KOPT-K1 (cell line): ENCODE results near the gene DDRGK1.

Experiments
- H3K27ac ChIP-seq: fragments of 200-600 bp; sonication (generic); 2 replicates; pipeline ENCODE4 v1.5.1; 2016; ENCODE audit warnings: antibody characterized with exemption, mild to moderate bottlenecking, low read depth, low read length; ENCODE audit not compliant: poor library complexity, severe bottlenecking
- H3K36me3 ChIP-seq: fragments of 200-600 bp; sonication (generic); 2 replicates; pipeline ENCODE4 v1.5.1; 2017; ENCODE audit warnings: antibody characterized with exemption, mild to moderate bottlenecking, low read length, moderate library complexity; ENCODE audit not compliant: insufficient read depth
- H3K9me3 ChIP-seq: fragments of 200-600 bp; sonication (generic); 2 replicates; pipeline ENCODE4 v1.5.1; 2017; ENCODE audit warnings: antibody characterized with exemption, low read length, mild to moderate bottlenecking; ENCODE audit not compliant: insufficient read depth, poor library complexity, severe bottlenecking

The DDRGK1 gene

DNA sequence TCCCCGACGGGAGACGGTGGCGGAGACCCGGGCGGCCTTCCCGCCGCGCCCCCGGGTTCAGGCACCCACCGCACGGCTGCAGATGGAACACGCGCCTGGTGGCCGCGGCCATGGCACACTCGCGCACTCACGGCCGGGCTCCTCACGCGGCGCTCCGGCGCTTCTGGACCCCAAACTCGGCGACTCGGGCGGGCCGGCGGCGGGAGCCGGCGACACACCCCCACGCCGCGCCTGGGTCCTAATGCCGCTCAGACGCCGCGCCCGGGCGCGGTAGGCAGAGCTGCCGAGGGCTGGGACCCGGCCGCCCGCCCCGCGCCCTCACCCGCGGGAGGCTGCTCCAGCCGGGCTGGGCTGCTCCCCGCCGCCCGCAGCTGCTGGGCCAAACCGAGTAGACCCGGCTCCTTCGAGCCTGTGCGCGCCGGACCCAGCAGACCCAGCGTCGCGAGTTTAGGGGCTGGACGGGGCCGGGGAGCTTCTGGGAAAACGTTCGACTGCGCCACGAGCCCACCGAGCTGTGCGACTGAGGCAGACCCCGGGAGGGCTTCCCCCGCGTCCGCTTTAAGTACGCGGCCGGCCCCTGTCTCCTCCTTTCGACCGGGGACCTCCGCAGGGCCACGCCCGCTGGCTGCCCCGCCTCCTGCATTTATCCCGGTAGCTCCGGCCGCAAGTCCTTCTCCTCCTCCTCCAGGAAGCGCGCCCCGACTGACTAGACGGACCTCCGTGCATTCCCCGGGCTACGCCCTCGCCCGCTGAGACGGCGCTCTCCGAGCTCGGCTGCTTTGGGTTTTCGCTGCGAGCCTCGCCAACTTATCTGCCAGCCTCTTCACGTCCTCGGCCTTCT, 34.8 kb upstream of the DDRGK1 start, which contains the start of gene SLC4A11:
TSS of gene SLC4A11 (minus strand) at position 165 of the 841 bp plus-strand sequence. CDS start at position 112, 53 bp downstream.
- H3K36me3 ChIP-seq: no peaks in the 10 kb centered on the region
- no peaks in the 10 kb centered on the region for H3K9me3 ChIP-seq
- no peak within 1 kb of the TSS for H3K27ac ChIP-seq

GRCh38 chr20:3238616-3239025, 34.1 kb upstream of the DDRGK1 start:
- H3K27ac ChIP-seq: no peak overlapping the region
- H3K36me3 ChIP-seq: no peaks in the 10 kb centered on the region
- no peaks in the 10 kb centered on the region for H3K9me3 ChIP-seq

DNA sequence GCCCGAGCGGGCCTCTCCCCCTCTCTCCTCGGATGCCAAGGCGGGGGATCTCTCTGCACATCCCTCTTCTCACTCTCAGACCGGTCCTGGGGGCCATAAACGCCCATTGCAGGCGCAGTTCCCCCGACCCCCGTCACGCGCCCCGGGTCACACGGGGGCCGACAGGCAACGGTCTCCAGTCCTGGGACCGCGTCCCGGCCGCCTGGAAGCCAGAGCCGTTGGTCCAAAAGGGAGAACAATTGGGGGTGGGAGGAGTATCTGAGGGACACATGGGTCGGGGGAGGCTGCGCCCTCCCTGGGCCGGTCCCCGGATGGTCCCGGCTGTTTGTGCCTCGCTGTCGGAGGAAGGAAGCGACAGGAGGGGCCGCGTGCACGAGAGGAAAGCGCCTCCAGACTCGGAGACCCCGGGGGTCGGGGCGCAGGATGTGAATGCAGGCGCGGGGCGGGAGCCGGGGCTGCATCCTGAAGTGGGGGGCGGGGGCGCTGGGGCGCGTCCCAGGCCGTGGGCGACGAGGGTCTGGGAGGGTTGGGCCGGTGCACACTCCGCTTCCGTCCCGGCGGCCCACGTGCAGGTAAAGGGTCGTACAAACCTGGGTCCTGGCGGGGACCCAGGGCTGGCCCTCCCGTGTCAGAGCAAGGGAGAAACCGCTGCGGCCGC, 33.6 kb upstream of the DDRGK1 start:
- H3K27ac ChIP-seq: no peak overlapping the region

DNA sequence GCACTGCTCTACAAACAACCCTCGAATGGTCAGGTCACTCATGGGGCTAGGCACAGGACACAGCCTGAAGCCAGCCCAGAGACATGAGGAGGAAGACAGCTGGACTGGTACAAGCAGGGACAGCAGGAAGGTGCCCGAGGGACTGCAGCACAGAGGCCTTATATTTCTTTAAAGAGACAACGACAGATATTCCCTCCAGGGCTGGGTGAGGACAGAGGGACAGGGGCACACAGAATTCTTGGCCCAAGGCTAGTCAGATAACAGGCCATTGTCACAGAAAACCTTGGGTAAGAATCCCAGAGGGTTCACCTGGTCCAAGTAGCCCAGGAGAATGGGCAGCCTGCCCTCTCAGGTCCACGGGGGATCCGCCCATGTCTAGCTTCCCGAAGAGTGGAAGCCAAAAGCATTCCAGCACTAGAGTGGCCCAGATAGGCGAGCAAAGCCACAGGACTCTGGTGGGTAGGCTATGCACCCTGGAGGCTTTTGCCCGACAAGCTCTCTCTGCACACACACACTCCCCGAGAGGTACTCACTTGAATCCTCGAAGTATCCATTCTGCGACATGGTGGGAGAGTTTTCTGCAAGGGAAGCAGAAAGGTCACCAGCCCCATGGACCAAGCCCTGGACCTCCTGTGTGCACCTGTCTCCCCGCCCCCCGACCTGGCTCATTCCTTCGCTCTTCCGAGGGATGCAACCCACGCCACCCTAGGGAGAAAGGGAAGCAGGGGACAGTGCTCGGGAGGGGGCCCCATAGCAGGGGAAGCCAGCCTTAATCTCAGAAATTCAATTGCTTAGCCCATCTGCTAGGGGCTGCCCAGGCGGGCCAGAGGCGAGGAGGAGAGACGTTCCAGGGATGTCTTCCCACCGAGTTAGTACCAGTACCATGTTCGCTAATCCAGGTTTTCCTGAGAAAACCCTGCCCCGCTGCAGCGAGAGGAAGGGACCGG, 32.8 kb upstream of the DDRGK1 start:
- Histone ChIP-seq H3K27ac (no peak overlapping the region), H3K36me3 (no peaks in the 10 kb centered on the region), H3K9me3 (no peaks in the 10 kb centered on the region)

More for the DNA sequence above, 33.6 kb upstream of the DDRGK1 start:
- Histone ChIP-seq H3K9me3 (no peaks in the 10 kb centered on the region), H3K36me3 (no peaks in the 10 kb centered on the region)

- Histone ChIP-seq H3K27ac (no peak overlapping the region), H3K9me3 (no peaks in the 10 kb centered on the region), H3K36me3 (no peaks in the 10 kb centered on the region)
Observed at GRCh38 chr20:3235666-3236324, 31.3 kb upstream of the DDRGK1 start.

DNA sequence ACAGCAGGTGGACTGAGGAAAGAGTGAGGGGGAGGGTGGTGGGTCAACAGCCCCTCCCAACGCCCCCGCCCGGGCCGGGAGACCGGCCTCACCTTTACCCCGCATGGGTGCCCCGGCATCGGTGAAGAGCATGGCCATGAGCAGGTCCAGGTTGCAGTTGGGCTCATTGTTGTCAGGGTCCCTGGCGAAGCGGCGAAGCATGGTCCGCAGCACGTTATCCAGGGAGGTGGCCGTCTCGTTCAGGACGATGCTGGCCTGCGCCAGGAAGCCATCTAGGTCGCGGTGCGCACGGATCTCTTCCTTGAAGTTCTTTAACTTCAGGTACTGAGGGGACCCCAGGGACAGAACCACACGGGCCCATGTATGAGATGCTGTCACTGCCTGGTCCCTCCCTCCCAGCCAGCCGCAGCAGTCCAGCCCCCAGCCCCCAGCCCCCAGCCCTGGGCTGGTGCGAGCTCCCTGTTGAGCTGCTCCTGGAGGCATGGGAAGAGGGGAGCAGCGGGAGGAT, 29.6 kb upstream of the DDRGK1 start:
- H3K27ac ChIP-seq: no peak overlapping the region
- no peaks in the 10 kb centered on the region for H3K36me3 ChIP-seq
- H3K9me3 ChIP-seq: no peaks in the 10 kb centered on the region

- H3K27ac ChIP-seq: no peak overlapping the region
- no peaks in the 10 kb centered on the region for H3K9me3 ChIP-seq
- H3K36me3 ChIP-seq: no peaks in the 10 kb centered on the region
Observed at GRCh38 chr20:3233131-3233990, 28.9 kb upstream of the DDRGK1 start.

DNA sequence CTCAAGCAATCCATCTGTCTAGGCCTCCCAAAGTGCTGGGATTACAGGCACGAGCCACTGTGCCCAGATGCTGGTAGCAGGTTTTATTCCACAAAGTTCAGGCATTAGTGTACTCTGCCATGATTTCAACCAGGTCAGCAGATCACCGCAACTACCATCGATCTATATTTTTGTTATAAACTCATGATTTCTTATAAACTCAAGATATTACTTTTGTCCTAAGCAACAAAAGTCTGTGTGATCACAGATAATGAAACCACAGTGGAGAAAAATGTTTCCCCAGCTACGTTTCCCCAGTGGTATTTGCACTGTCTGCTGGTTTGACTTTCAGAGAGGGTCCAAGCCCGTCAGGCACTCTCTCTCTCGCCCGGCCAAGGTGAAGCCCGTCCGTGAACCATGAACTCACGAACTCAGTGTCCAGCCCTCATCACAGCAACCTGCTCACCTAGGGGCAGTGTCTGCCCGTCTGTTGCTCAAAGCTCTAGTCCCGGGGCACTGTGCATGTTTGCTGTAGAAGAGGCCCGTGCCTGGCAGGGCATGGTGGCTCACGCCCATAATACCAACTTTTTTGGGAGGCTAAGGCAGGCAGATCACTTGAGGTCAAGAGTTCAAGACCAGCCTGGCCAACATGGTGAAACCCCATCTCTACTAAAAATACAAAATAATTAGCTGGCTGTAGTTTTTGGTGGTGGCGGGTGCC, 27.6 kb upstream of the DDRGK1 start:
- H3K9me3 ChIP-seq: no peaks in the 10 kb centered on the region
- H3K36me3 ChIP-seq: no peaks in the 10 kb centered on the region
- no peak overlapping the region for H3K27ac ChIP-seq

- Histone ChIP-seq H3K27ac (no peak overlapping the region), H3K9me3 (no peaks in the 10 kb centered on the region), H3K36me3 (no peaks in the 10 kb centered on the region)
Observed at GRCh38 chr20:3231116-3231515, 26.6 kb upstream of the DDRGK1 start.

GRCh38 chr20:3229798-3230197, 25.3 kb upstream of the DDRGK1 start:
- Histone ChIP-seq H3K9me3 (no peaks in the 10 kb centered on the region), H3K36me3 (peaks cover 7% of the 10 kb centered on the region), H3K27ac (no peak overlapping the region)

DNA sequence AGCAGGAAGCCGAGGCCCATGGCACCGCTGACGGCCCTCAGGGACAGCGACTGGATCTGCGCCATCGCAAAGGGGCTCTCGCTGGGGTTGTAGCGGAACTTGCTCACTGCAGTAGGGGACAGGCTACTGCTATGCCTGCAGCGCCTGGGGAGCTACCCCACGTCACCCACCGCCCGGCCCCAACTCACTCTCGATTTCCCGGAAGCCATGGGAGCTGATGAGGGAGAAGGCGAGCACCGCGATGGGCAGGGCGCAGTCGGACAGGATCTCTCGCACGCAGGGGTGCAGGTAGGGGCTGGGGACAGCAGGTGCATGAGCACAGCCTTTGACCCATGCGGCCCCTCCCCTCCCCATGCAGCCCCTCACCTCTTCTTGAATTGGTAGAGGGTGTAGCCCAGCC, 24.7 kb upstream of the DDRGK1 start:
- no peaks in the 10 kb centered on the region for H3K9me3 ChIP-seq
- no peak overlapping the region for H3K27ac ChIP-seq
- H3K36me3 ChIP-seq: peaks cover 13% of the 10 kb centered on the region

DNA sequence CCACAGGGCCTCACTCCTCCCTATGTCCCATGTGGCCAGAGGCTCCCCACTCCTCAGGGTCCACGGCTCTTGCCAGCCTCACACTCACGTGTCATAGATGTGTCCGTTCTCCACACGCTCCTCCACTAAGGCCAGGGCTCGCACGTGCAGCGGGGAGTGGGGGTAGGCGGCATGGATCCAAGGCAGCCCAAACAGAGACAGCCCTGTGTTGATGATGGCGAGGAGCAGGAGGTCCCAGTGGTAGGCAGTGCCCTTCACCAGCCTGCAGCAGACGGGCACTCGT, 24.2 kb upstream of the DDRGK1 start:
- H3K9me3 ChIP-seq: no peaks in the 10 kb centered on the region

DNA sequence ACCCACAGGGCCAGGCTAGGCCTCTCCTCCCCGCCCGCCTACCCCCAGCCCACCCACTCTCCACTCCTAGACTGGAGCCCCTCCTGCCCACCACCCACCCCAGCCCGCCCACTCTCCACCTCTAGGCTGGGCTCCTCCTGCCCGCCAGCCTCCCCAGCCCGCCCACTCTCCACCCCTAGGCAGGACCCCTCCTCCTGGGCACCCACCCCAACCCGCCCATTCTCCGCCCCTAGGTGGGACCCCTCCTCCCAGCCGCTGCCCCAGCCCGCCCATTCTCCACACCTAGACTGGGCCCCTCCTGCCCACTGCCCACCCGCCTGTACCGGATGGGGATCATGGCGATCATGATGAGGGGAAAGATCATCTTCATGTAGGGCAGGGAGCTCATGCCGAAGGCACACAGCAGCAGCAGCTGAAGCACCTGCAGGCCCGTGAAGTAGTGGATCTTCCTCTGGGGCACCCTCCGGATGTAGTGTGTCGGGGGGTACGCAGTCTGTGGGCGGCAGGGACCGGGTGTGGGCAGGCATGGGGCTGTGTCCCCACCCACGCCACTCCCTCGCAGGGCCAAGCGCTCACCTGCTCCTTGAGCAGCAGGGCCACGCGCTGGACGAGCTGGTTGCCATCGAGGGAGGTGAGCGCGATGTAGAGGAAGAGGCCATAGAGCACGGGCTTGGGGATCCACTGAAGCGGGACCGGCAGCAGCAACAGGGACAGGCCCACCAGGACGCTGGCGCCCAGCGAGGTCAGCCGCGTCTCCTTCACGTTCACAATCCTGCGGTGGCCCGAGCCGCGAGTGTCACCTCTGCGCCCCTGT, 23.7 kb upstream of the DDRGK1 start:
- H3K36me3 ChIP-seq: peaks cover 24% of the 10 kb centered on the region
- H3K9me3 ChIP-seq: no peaks in the 10 kb centered on the region
- H3K27ac ChIP-seq: no peak overlapping the region

More for the DNA sequence above, 24.2 kb upstream of the DDRGK1 start:
- Histone ChIP-seq H3K27ac (no peak overlapping the region), H3K36me3 (peaks cover 18% of the 10 kb centered on the region)
